GM12892 (cell line): ENCODE measurements around the gene TBCB.
"Not testable (repeated sequence)": the region's sequence is repeated elsewhere in the genome, so short reads cannot be mapped to it uniquely, and the experiment has no call there.

Experiments
- POLR2A ChIP-seq: IDR thresholded peaks from 2 replicates; pipeline ENCODE4 v1.6.1; 2011; ENCODE audit warnings: low read depth, low read length, control low read depth
- POLR2AphosphoS5 ChIP-seq: IDR thresholded peaks from 2 replicates; pipeline ENCODE4 v1.6.1; 2011; ENCODE audit warnings: low read depth, low read length, control low read depth
- TAF1 ChIP-seq: IDR thresholded peaks from 2 replicates; pipeline ENCODE4 v1.6.1; 2011; ENCODE audit warnings: low read depth, mild to moderate bottlenecking, control low read depth, low read length, borderline replicate concordance

- not testable (repeated sequence) for TF ChIP-seq POLR2A, POLR2AphosphoS5, TAF1
Observed at GRCh38 chr19:36068810-36069499, 46.3 kb upstream of the TBCB start.
